Measurements from ENCODE around the gene MAML3.

Gene MAML3

DNA sequence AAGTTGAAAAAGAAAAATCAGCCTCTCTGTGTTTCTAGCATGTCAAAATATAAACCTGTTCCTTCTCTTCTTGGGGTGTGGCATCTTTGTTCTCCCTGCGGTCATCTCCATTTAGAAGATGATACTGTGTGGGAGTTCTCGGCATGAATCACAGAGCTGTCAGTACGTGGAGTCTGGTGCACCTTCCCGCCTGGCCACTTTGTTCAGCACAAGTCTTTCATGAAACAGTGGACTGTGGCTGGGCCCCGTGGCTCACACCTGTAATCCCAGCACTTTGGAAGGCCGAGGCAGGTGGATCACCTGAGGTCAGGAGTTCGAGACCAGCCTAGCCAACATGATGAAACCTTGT, 166.5 kb downstream of the MAML3 start:
- peak; percentile 51 for DNase-seq

DNA sequence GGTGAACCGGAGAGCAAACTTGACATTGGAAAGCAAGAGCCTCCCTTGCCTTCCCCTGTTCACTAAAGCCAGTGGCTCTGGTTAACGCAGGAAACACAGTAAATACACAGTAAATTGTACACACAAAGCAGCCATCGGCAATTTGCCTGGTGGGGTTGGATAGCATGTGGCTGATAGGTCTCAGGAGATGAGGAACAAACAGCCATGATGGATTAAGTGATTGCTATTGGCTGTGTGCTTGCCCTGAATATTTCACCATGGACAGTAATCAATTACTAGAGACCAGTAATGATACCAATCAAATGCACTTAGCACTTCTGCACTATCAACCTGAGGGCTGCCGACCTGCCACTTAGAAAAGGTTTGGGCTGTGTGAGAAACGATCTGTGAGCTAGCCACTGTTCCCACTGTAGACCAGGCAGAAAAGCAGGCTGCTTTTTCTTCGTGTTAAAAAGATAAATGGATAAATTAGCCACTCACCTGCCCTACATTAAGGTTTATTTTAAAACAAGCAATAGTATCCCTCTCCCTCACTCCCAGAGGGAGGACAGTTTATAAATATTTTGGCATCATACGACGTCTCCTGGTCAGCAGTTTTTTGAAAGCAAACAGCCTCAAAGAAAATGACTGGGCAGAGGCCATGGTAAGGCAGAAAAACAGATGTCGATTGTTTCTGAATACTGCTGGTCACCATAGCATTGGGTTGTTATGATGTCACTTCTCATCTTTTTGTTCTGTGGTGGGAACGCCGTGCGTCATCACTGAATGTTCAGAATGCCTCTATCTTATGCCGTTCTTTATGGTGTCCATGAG, 167.1 kb downstream of the MAML3 start:
- peak; percentile 88 for DNase-seq

DNA sequence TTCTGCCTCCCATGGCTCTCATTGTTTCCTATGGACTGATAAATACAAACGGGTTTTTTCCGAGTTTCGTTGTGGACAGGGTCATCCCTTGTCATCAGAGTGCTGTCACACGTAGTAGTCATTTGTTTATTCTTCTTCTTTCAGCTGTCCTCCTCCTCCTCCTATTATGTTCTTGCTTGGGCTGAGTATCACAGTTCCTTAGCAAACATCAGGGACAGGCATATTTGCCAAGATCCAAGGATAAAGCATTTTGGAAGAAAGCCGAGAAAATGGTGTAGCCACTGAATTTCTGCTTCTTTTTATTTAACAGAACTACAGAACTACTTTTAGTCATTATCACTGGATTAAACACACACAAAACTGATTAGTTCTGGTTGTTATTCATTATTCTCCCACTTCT, 167.9 kb downstream of the MAML3 start:
- peak; percentile 74 for DNase-seq

- peak; percentile 54 for DNase-seq
These were observed 168.6 kb downstream of the MAML3 start for GRCh38 chr4:139985401-139985800.

- DNase-seq = no peak
These were observed 169.5 kb downstream of the MAML3 start for GRCh38 chr4:139984471-139984870.

- no peak for DNase-seq
These were observed 175.3 kb downstream of the MAML3 start for GRCh38 chr4:139978692-139979091.

GRCh38 chr4:139977838-139978609, 176.0 kb downstream of the MAML3 start:
- no peak for DNase-seq

- no peak for DNase-seq
These were observed 178.1 kb downstream of the MAML3 start for GRCh38 chr4:139975830-139976272.

DNA sequence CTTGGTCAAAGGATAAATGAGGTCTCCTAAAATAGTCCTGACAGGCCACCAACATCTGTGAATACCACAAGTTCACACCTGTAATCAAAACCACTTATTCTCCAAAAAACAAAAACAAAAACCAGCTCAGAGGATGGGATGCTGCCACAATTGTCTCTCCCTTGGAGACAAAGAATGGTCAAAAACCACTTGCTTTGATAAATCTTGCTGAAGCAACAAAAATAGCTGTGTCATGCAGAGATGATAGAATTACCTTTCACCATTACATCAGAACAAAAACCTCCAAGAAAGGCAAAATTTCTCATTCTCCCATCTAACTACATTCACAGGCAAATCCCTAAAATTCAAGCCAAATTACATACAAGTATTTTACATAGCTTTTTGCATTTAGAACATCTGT, 180.4 kb downstream of the MAML3 start:
- DNase-seq = no peak

GRCh38 chr4:139973015-139973414, 181.0 kb downstream of the MAML3 start:
- DNase-seq = no peak

GRCh38 chr4:139972305-139972704, 181.7 kb downstream of the MAML3 start:
- no peak for DNase-seq

DNA sequence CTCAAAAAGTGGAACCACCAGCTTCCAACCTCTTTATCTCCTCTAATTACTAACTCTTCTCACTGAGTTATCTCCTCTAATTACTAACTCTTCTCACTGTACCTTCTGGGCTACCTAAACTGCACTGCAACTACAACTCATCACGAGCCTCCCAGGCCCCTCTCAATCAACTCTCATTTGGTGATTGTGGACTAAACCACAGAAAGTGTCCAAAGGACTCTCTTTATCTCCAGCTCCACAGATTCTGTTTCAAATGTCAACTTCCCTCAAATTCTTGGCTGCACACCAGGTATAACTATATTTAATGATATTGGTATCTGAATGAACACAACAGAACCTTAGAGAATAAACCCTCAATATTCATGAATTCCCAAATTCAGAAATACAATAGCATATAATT, 182.9 kb downstream of the MAML3 start:
- no peak for DNase-seq

DNA sequence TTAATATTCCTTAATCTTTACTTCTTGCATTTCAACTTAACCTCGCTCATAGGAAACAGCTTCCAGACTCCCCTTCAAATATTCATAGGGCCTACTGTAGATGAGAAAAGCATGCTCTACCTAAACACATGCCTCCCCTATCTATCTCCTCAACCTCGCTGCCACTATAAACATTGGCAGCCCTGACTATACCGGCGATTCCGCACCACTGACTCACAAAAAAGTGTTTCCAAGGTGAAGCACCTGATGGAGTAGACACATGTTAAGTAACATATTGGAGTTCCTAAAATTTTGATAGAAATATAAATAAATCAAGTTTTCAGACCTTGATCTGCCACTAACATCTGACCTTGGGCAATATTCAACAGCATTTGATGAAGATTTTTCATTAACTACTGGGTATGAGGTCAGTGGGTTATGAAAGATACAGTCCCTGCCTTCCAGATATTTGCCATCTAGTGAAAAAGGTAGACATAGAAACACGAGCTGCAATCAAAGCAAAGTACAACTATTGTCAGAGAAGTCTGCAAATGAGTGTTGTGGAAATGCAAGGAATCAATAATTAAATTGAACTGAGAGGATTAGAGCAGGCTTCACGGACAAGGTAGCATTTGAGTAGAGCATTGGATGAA, 184.2 kb downstream of the MAML3 start:
- DNase-seq = peak; percentile 42

DNA sequence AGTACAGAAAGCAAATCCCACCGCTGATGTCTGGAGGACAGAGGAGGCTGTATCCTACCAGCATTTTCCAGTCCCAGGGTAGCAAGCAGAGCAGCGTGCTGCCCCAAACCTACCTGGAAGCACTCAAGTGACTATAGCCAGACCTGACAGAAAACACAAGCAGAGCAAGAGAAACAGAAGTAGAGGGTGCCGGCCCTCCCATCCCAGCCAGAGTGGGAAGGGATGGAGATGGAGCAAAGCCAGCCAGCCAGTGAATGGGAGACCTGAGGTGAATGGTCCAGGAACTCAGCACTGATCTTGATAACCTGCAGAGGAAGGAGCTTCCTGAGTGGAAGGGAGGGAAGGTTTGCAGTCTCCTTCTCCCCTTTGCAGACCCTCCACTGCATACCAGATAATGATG, 185.2 kb downstream of the MAML3 start:
- peak; percentile 22 for DNase-seq

GRCh38 chr4:139966383-139966782, 187.6 kb downstream of the MAML3 start:
- peak; percentile 48 for DNase-seq

DNA sequence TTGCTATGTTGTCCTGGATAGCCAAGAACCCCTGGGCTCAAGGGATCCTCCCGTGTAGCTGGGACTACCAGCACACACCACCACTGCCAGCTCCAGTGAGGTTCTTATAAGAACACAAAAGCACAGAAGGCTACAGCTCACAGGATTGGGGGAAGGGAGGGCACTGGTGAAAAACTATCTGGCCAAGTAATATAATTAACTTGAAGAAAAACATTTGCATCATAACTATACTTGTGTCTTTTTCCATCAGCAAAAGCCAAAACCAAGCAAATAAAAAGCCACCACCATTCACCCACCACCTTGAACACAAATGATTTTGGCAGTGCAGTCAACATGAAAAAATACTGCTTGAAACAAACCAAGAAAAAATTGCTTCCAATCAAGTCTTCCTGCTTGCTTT, 188.2 kb downstream of the MAML3 start:
- DNase-seq = peak; percentile 62

- peak; percentile 22 for DNase-seq
These were observed 190.3 kb downstream of the MAML3 start for GRCh38 chr4:139963708-139964107.

- peak; percentile 89 for DNase-seq
These were observed 191.8 kb downstream of the MAML3 start for GRCh38 chr4:139962130-139962684.

DNA sequence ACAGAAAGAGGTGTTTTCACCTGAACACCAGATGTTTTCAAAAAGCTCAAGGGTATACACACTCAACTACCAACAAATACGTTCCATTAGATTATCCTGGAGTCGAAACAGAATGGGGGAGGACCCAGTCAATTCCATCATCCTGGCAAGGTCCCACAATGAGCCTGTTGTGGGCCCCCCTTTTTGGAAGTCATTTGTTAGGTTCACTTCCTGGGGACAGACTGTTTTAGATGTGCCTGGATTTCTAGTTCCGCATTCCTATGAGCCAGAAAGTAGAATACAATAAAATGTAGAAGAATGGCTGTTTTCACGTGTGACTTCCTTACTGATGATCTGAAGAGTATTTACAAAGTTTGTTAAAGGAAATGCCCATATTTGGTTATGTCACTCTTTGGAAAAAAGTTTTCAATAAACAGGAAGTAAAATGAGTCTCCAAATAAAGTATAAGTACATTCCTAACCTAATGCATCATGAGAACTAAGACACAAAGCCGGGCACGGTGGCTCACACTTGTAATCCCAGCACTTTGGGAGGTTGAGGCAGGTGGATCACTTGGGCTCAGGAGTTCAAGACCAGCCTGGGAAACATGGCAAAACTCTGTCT, 192.5 kb downstream of the MAML3 start:
- no peak for DNase-seq

- peak; percentile 47 for DNase-seq
These were observed 194.6 kb downstream of the MAML3 start for GRCh38 chr4:139959396-139959795.

DNA sequence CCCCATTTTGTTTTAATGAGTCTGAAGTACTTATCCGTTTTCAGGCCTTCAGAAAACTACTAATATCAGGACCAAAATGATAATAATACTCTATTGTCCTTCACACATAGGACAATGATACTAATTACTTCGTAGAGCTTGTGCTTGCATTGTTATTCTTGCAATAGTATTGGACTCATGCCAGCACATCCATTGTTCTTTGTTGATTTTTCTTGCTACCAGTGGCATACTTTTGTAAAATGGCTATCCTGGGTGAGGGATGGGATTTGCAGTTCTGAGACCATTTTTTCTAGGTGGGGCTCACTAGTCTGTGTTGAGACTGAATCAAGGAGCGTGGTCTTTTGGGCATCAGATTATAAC, 195.3 kb downstream of the MAML3 start:
- peak; percentile 82 for DNase-seq

- no peak for DNase-seq
These were observed 195.8 kb downstream of the MAML3 start for GRCh38 chr4:139957986-139958738.

Measured in NCI-H69 (cell line).